Measurements from ENCODE around the gene HIBCH.

Gene HIBCH

DNA sequence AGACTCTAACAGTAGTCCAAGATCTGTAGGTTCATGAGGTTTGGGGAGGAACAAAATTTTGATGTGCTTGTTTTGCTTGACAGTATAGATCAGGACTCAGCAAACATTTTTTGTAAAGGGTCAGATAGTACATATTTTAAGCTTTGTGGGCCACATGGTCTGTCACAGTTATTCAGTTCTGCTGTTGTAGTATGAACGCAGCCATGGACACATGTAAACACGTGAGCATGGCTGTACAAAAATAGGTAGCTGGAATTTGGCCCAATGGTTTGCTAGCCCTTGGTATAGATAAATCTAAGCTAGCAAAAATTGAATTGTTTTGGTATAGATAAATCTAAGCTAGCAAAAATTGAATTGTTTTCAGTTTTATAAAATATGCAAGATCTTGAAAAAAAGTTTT, 120.5 kb downstream of the HIBCH start:
- TF ChIP-seq CTCF (conservative IDR thresholded peaks at IDR 0.05; ENCODE audit: low read depth, low read length) = no peak
- no peak overlapping the region for H3K4me3 ChIP-seq (ENCODE audit: low read length)
- no peak for DNase-seq (ENCODE audit: low read depth)

DNA sequence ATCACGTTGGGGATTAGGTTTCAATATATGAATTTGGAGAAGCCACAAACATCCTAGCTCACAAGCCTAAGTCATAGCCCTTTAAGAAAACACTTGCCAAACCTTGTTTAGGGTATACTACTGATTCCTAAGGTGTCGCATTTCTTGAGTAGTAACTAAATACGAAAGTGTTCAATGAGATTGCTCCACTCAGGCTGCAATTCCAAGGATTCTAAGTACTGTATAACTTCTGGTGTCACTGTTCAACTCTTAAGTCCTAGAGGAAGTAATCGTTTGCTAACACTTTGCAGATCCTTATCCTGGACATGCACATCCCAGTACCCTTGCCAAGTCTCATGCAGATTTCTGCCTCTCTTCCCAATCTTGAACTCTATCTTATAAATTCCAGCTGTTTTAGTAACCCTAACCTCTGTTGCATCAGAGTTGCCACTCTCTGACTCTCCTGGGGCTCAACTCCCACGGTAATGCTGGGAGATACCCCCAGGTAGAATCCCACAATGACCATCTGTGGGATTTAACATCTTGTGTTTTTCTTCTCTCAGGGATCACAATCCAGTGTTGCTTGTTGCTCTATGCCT, 122.4 kb downstream of the HIBCH start:
- H3K4me3 ChIP-seq (ENCODE audit: low read length) = no peak overlapping the region
- DNase-seq (ENCODE audit: low read depth) = no peak
- TF ChIP-seq CTCF (conservative IDR thresholded peaks at IDR 0.05; ENCODE audit: low read depth, low read length) = no peak

DNA sequence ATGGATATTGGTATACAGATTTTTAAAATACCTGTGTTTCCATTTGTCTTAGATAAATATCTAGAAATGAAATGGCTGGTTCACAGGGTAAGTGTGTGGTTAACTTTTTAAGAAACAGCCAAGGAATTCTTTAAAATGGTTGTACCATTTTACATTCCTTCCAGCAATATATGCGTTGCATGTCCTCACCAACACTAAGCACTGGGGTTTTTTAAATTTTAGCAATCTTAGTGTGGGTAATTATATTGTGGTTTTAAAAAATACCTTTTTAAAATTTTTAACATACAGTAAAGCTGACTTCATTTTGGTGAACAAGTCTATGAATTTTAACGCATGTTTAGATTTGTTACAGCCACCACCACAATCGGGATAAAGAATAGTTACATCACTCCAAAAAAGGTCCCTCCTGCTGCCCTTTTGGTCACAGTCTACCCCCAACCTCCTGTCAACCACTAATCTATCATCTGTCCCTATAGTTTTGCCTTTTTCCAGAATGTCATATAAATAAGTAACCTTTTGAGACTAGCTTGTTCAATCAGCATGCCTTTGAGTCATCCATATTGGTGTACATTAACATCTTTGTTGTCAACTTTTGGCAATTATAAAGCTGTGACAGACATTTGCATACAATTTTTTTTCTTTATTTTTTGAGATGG, 129.0 kb downstream of the HIBCH start:
- TF ChIP-seq CTCF (conservative IDR thresholded peaks at IDR 0.05; ENCODE audit: low read depth, low read length) = no peak
- DNase-seq (ENCODE audit: low read depth) = no peak
- no peak overlapping the region for H3K4me3 ChIP-seq (ENCODE audit: low read length)

DNA sequence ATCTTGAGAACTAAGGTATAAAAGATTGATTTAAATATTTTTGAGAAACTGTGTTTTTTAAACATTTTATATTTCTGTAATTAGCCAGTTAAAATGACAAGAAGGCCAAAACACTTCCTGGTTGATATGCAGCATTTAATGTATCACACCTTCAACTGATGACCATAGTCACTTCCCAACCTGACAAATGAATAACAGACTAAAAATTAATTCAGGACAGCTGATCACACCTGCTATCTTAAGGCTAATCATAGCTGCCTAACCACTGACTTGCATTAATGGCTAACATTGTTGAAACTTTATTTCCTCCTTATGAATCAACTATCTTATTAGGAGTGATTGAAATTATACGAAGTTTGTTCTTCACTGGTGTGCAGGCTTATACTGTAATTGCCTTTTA, 131.3 kb downstream of the HIBCH start:
- TF ChIP-seq CTCF (conservative IDR thresholded peaks at IDR 0.05; ENCODE audit: low read depth, low read length) = no peak
- no peak overlapping the region for H3K4me3 ChIP-seq (ENCODE audit: low read length)
- DNase-seq (ENCODE audit: low read depth) = no peak

DNA sequence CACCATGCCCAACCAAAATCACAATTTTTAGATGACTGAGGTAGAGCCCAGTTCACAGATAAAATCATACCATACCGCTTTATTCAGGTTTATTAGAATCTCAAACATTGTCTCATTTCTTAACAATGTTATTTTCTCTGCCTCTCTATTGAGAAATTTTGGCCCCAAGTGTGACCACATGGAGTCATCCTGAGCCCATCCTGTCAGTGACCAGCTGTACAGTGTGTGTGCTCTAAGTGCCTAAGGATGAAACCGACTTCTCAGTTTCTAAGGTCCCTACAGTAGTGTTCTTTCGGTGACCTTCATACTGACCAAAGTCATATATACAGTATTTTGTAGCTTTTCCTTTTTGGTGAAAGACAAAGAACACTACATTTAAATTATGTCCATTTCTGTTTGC, 133.4 kb downstream of the HIBCH start:
- H3K4me3 ChIP-seq (ENCODE audit: low read length) = no peak overlapping the region
- no peak for DNase-seq (ENCODE audit: low read depth)
- TF ChIP-seq CTCF (conservative IDR thresholded peaks at IDR 0.05; ENCODE audit: low read depth, low read length) = no peak

GRCh38 chr2:190185380-190185779, 134.2 kb downstream of the HIBCH start:
- no peak overlapping the region for H3K4me3 ChIP-seq (ENCODE audit: low read length)
- DNase-seq (ENCODE audit: low read depth) = no peak
- no peak for TF ChIP-seq CTCF (conservative IDR thresholded peaks at IDR 0.05; ENCODE audit: low read depth, low read length)

DNA sequence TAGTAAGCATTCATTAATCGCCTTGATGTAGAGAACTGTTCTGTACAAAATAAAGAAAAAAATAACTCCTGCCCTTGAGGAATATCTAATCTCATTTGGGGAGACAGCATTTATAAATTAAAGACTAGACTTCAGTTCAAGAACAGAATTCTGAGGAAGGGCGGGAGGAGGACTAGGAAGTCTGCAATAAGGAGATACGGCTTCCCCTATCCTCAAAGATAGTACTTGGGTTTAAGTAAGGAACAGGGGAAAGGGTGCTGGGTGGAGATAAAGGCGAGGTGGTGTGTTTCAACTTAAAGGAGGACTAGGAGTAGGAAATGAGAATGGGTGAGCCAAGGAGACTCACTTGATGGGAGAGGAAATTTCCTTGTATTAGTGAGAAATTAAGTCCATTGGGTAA, 135.2 kb downstream of the HIBCH start:
- no peak overlapping the region for H3K4me3 ChIP-seq (ENCODE audit: low read length)
- DNase-seq (ENCODE audit: low read depth) = no peak
- TF ChIP-seq CTCF (conservative IDR thresholded peaks at IDR 0.05; ENCODE audit: low read depth, low read length) = no peak

Data from retinal pigment epithelial cell (primary cell).